Keratinocyte (primary cell): Measurements from ENCODE around the gene KRTAP12-4. TPM values are rescaled to one million over a fixed set of nuclear protein-coding genes. Genes with fewer than 3 reads are reported as not detected.

ENCODE experiments used
- DNase-seq: peaks from one replicate; pipeline ENCODE4 v3.0.0-alpha.2; 2011; ENCODE audit warnings: low read depth, missing footprints, low spot score
- FAIRE-seq: peaks from 2 replicates; lab custom pipeline; 2011; peaks lifted over from hg19 to GRCh38; lab: Jason Lieb, UNC
- H2AFZ ChIP-seq: 2 replicates; pipeline ENCODE4 v1.6.0; 2012; ENCODE audit warnings: low read length, control low read depth, inconsistent platforms; ENCODE audit not compliant: control insufficient read depth
- H3K27ac ChIP-seq: 2 replicates; pipeline ENCODE4 v1.5.1; 2011; ENCODE audit warnings: low read length; ENCODE audit not compliant: control insufficient read depth, insufficient read depth
- H3K27me3 ChIP-seq: 3 replicates; pipeline ENCODE4 v1.6.0; 2011; ENCODE audit warnings: low read length; ENCODE audit not compliant: control insufficient read depth, insufficient read depth; ENCODE audit errors: extremely low read depth
- H3K36me3 ChIP-seq, 2 experiments: 2 replicates in 1 of 2; 3 replicates in 1 of 2; pipeline ENCODE4 v1.5.1; 2011; ENCODE audit warnings: low read length in 2 of 2, mild to moderate bottlenecking in 1 of 2; ENCODE audit not compliant: control insufficient read depth in 2 of 2, insufficient read depth in 2 of 2; ENCODE audit errors: extremely low read depth in 1 of 2
- H3K4me1 ChIP-seq: 3 replicates; pipeline ENCODE4 v1.5.1; 2011; ENCODE audit warnings: low read length; ENCODE audit not compliant: control insufficient read depth, insufficient read depth; ENCODE audit errors: extremely low read depth
- H3K4me2 ChIP-seq: 3 replicates; pipeline ENCODE4 v1.6.0; 2011; ENCODE audit warnings: low read depth, low read length; ENCODE audit not compliant: control insufficient read depth, insufficient read depth; ENCODE audit errors: extremely low read depth
- H3K4me3 ChIP-seq, 3 experiments: fragments of 200-600 bp in 1 of 3; sonication (generic) in 1 of 3; 2 replicates in 2 of 3; 3 replicates in 1 of 3; pipeline ENCODE4 v1.5.1; 2011 to 2016; ENCODE audit warnings: low read length in 3 of 3, mild to moderate bottlenecking in 3 of 3, control low read depth in 2 of 3, inconsistent platforms in 1 of 3, low read depth in 1 of 3, mixed read lengths in 1 of 3, mixed run types in 1 of 3, moderate library complexity in 1 of 3; ENCODE audit not compliant: control insufficient read depth in 2 of 3, insufficient read depth in 2 of 3; ENCODE audit errors: extremely low read depth in 1 of 3
- H3K79me2 ChIP-seq: 2 replicates; pipeline ENCODE4 v1.6.0; 2012; ENCODE audit warnings: low read length; ENCODE audit not compliant: control insufficient read depth, insufficient read depth
- H3K9ac ChIP-seq: 3 replicates; pipeline ENCODE4 v1.6.0; 2011; ENCODE audit warnings: low read length; ENCODE audit not compliant: control insufficient read depth, insufficient read depth; ENCODE audit errors: extremely low read depth
- H3K9me1 ChIP-seq: 3 replicates; pipeline ENCODE4 v1.6.0; 2011; ENCODE audit warnings: low read length; ENCODE audit not compliant: control insufficient read depth, insufficient read depth; ENCODE audit errors: extremely low read depth
- H3K9me3 ChIP-seq: 2 replicates; pipeline ENCODE4 v1.5.1; 2012; ENCODE audit warnings: low read depth, low read length; ENCODE audit not compliant: control insufficient read depth
- H4K20me1 ChIP-seq: 3 replicates; pipeline ENCODE4 v1.6.0; 2011; ENCODE audit warnings: low read length; ENCODE audit not compliant: control insufficient read depth, insufficient read depth; ENCODE audit errors: extremely low read depth
- EZH2 ChIP-seq: IDR thresholded peaks from one replicate; pipeline ENCODE4 v1.6.1; 2012; ENCODE audit warnings: inconsistent platforms, mild to moderate bottlenecking, low read length, moderate library complexity
- dilution Hi-C: fragments of 300-500 bp; cut with MboI; formaldehyde crosslinking; loops from one replicate; pipeline ENCODE4 v1.7.0; 2020; ENCODE audit warnings: low sequenced_read_pairs; ENCODE audit not compliant: extremely low pct_ligation_motif_present
- polyA plus RNA-seq, 5 experiments: library from polyadenylated mRNA; depleted of rRNA in 3 of 5; stranded (reverse) in 3 of 5; stranded (forward) in 1 of 5; unstranded in 1 of 5; fragments of >200 nt; gene quantifications; 1 replicate in 1 of 5; 2 replicates in 3 of 5; 3 replicates in 1 of 5; pipeline versions ENCODE4 v1.2.1 to v1.2.3, GENCODE V29; 2011 to 2012; ENCODE audit warnings: missing spikeins in 2 of 5, low read depth in 1 of 5, low replicate concordance in 1 of 5
- TF ChIP-seq, protein P1 (sequence below), 3 experiments: IDR thresholded peaks in 1 of 3; conservative IDR thresholded peaks in 1 of 3; optimal IDR thresholded peaks in 1 of 3; 2 replicates in 2 of 3; 3 replicates in 1 of 3; pipeline versions ENCODE3 to v1.5.1; 2011; ENCODE audit warnings: low read length in 3 of 3, mild to moderate bottlenecking in 3 of 3, moderate library complexity in 2 of 3, control low read depth in 1 of 3, inconsistent platforms in 1 of 3; ENCODE audit not compliant: insufficient read depth in 2 of 3; ENCODE audit errors: extremely low read depth in 1 of 3

The KRTAP12-4 gene
- polyA plus RNA-seq, 1 donor (not counting 4 experiments of a cell fraction or from before 2014, with no cell fraction given) = not detected

DNA sequence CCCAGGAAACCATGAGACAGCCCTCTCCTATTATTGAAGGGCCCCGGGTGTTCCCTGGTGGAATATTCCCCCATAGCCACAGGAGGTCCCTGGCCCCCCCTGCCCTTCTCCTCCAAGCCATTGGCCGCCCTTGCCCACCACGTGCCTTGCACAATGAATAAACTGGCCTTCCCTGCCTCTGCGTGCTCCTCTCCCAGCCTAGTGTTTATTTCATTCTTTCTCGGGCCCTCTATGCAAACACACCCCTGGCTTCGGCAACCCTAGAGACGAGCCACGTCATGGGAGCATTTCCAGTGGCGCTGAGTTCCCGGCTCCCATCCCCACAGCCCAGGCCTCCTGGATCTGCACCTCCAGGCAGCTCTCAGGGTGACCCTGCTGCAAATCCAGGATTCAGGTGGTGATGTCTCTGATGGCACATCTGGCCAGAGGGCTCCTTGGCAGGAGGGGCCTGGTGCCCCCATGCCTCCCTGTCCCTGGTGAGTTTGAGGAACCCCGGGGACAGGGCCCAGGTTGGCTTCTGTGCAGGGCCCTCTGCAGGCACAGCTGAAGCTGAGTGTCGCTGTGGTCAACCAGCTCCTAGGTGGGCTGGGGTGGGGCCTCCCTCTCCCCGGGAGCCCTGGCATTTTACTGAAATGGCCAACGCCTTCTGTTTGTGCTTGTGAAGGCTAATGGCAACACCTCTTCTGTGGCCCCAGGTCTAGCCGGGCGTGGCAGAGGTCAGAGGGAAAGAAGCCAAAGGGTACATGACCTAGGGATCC, 48.7 kb upstream of the KRTAP12-4 start:
- Histone ChIP-seq H3K79me2 (no peaks in the 10 kb centered on the region), H2AFZ (no peak overlapping the region), H3K36me3 (no peaks in the 10 kb centered on the region), H3K9me3 (peaks cover 4% of the 10 kb centered on the region), H3K27ac (no peak overlapping the region), H3K4me2 (no peak overlapping the region), H3K27me3 (peaks cover 19% of the 10 kb centered on the region), H4K20me1 (no peaks in the 10 kb centered on the region), H3K4me3 (no peak overlapping the region), H3K4me1 (no peaks in the 10 kb centered on the region), H3K9me1 (no peaks in the 10 kb centered on the region), H3K9ac (no peak overlapping the region)
- FAIRE-seq = no peak
- dilution Hi-C loops = no loop called here
- no peak for TF ChIP-seq EZH2
- TF ChIP-seq, protein P1, sequence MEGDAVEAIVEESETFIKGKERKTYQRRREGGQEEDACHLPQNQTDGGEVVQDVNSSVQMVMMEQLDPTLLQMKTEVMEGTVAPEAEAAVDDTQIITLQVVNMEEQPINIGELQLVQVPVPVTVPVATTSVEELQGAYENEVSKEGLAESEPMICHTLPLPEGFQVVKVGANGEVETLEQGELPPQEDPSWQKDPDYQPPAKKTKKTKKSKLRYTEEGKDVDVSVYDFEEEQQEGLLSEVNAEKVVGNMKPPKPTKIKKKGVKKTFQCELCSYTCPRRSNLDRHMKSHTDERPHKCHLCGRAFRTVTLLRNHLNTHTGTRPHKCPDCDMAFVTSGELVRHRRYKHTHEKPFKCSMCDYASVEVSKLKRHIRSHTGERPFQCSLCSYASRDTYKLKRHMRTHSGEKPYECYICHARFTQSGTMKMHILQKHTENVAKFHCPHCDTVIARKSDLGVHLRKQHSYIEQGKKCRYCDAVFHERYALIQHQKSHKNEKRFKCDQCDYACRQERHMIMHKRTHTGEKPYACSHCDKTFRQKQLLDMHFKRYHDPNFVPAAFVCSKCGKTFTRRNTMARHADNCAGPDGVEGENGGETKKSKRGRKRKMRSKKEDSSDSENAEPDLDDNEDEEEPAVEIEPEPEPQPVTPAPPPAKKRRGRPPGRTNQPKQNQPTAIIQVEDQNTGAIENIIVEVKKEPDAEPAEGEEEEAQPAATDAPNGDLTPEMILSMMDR (optimal IDR thresholded peaks at IDR 0.05 in 1 of 3, IDR thresholded peaks at IDR 0.05 in 1 of 3, conservative IDR thresholded peaks at IDR 0.05 in 1 of 3; ENCODE audit: extremely low read depth in 1 of 3, insufficient read depth in 2 of 3, low read length in 3 of 3) = no peak
- no peak for DNase-seq

DNA sequence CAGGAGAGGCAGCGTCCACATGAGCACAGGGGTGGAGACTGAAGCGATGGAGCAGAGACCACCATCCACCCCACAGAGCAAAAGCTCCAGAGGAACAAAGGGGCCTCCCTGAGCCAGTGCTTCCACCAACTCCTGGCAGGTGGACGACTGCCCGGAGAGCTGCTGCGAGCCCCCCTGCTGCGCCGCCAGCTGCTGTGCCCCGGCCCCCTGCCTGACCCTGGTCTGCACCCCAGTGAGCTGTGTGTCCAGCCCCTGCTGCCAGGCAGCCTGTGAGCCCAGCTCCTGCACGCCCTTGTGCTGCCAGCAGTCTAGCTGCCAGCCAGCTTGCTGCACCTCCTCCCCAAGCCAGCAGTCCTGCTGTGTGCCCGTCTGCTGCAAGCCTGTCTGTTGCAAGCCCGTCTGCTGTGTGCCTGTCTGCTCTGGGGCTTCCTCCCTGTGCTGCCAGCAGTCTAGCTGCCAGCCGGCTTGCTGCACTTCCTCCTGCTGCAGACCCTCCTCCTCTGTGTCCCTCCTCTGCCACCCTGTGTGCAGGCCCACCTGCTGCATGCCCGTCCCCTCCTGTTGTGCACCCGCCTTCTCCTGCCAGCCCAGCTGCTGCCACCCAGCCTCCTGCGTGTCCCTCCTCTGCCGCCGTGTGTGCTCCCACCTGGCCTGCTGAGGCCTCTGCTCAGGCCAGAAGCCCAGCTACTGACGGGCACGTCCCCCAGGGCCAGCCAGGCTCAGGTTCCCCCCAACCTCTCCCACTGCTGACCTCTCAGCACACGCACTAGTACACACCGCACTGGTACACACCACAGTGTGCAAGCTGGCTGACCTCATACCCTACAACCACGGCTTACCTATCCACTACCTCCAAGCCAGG, 47.9 kb upstream of the KRTAP12-4 start:
- Histone ChIP-seq H3K27ac (no peak overlapping the region), H2AFZ (no peak overlapping the region), H3K4me3 (no peak overlapping the region), H3K9me3 (peaks cover 4% of the 10 kb centered on the region), H3K79me2 (no peaks in the 10 kb centered on the region), H3K4me2 (no peak overlapping the region), H3K4me1 (no peaks in the 10 kb centered on the region), H4K20me1 (no peaks in the 10 kb centered on the region), H3K9me1 (no peaks in the 10 kb centered on the region), H3K36me3 (no peaks in the 10 kb centered on the region), H3K27me3 (peaks cover 21% of the 10 kb centered on the region), H3K9ac (no peak overlapping the region)
- dilution Hi-C loops = no loop called here
- DNase-seq = no peak
- no peak for TF ChIP-seq EZH2
- TF ChIP-seq, protein P1 (optimal IDR thresholded peaks at IDR 0.05 in 1 of 3, IDR thresholded peaks at IDR 0.05 in 1 of 3, conservative IDR thresholded peaks at IDR 0.05 in 1 of 3; ENCODE audit: extremely low read depth in 1 of 3, insufficient read depth in 2 of 3, low read length in 3 of 3) = no peak
- FAIRE-seq = no peak
